NCI-H1105 treated with DMSO at 0.1 percent for 48 hours (cell line): ENCODE data around the gene MBD4.

Experiments used
- DNase-seq: peaks from one replicate; lab custom pipeline; 2025; lab: John Stamatoyannopoulos, UW

The MBD4 gene

GRCh38 chr3:129382366-129382765 lies 57.4 kb downstream of the MBD4 start:
- no peak for DNase-seq
